Body of pancreas (tissue), 4 donors: ENCODE results near the gene TAAR1. TPM values are rescaled to one million over a fixed set of nuclear protein-coding genes. Genes with fewer than 3 reads are reported as not detected.
"Not testable (repeated sequence)": the region's sequence is repeated elsewhere in the genome, so short reads cannot be mapped to it uniquely, and the experiment has no call there.

ENCODE experiments used
- ATAC-seq: fragments of 150-250 bp; one replicate; pipeline ENCODE4 v1.9.1; 2016
- DNase-seq, 4 donors: peaks; one replicate each; pipeline ENCODE4 v3.0.0-alpha.2; 2019
- H3K27ac ChIP-seq, 4 donors: fragments of 200-600 bp; sonication (generic); 1 replicate in 3 of 4; 2 replicates in 1 of 4; pipeline versions ENCODE4 v1.5.1 to v1.6.1; 2016 to 2019; ENCODE audit warnings: mild to moderate bottlenecking in 1 of 4, mixed read lengths in 1 of 4, moderate library complexity in 1 of 4
- H3K27me3 ChIP-seq, 2 donors: fragments of 200-600 bp; sonication (generic); one replicate each; pipeline ENCODE4 v1.6.0; 2016; ENCODE audit warnings: mild to moderate bottlenecking in 1 of 2
- H3K36me3 ChIP-seq, 2 donors: fragments of 200-600 bp; sonication (generic); replicated peaks in 1 of 2; 2 replicates each; pipeline ENCODE4 v1.5.1; 2016; ENCODE audit warnings: low read depth in 2 of 2; ENCODE audit not compliant: insufficient read depth in 1 of 2
- H3K4me1 ChIP-seq: fragments of 200-600 bp; sonication (generic); one replicate; pipeline ENCODE4 v1.6.0; 2016
- H3K4me3 ChIP-seq, 2 donors: fragments of 200-600 bp; sonication (generic); 1 replicate in 1 of 2; 2 replicates in 1 of 2; pipeline ENCODE4 v1.5.1; 2016 to 2019
- H3K9me3 ChIP-seq, 3 donors: fragments of 200-600 bp; sonication (generic); 1 replicate in 2 of 3; 2 replicates in 1 of 3; pipeline ENCODE4 v1.5.1; 2016
- CTCF ChIP-seq, 7 experiments: fragments of 450-650 bp in 4 of 7; fragments of 200-600 bp in 3 of 7; sonication (generic) in 3 of 7; IDR thresholded peaks; one replicate each; pipeline ENCODE4 v1.5.1; 2016 to 2019; ENCODE audit warnings: antibody characterized with exemption in 7 of 7
- POLR2A ChIP-seq, 3 donors: fragments of 450-650 bp; IDR thresholded peaks; one replicate each; pipeline ENCODE4 v1.6.1; 2016; ENCODE audit warnings: antibody characterized with exemption in 3 of 3, mild to moderate bottlenecking in 2 of 3
- WGBS, 2 donors: methylation state at CpG; one replicate each; pipeline ENCODE4 v1.1.5; 2017; 5-methylcytosine and 5-hydroxymethylcytosine counted together
- intact Hi-C: fragments of 100-400 bp; cut with DNase I; formaldehyde crosslinking; loops from one replicate; pipeline ENCODE4 v1.15.1; 2023
- total RNA-seq, 2 donors: library from RNA; depleted of rRNA; stranded (reverse); fragments of >200 nt; gene quantifications; one replicate each; pipeline ENCODE4 v1.1.0, GENCODE V29; 2016

The TAAR1 gene
- not detected for total RNA-seq

- no peaks in the 10 kb centered on the region for H3K36me3 ChIP-seq
- no peaks in the 10 kb centered on the region for H3K4me1 ChIP-seq
- no peaks in the 10 kb centered on the region for H3K27me3 ChIP-seq
- no peak within 1 kb of the TSS for H3K27ac ChIP-seq
- WGBS, 2 donors = 49 to 61% methylated on average over 3 of the region's 3 CpGs
- no peaks in the 10 kb centered on the region for H3K9me3 ChIP-seq
- no peak for DNase-seq
- TF ChIP-seq CTCF (IDR thresholded peaks at IDR 0.05) (no peak), POLR2A (IDR thresholded peaks at IDR 0.05) (no peak)
- ATAC-seq = no peak
- intact Hi-C loops = no loop called here
- H3K4me3 ChIP-seq = no peak within 1 kb of the TSS
Observed at GRCh38 chr6:132659082-132659481, at the start of gene TAAR1. Gene TAAR1, minus strand, starts transcription at chr6:132659182. Its CDS starts 13,179 bp downstream, at chr6:132646003.

- DNase-seq = no peak
Observed at GRCh38 chr6:132708771-132709170, 49.8 kb upstream of the TAAR1 start.

GRCh38 chr6:132708002-132708401 lies 49.0 kb upstream of the TAAR1 start:
- Histone ChIP-seq H3K4me3 (no peak overlapping the region), H3K27ac (no peak overlapping the region), H3K36me3 (no peaks in the 10 kb centered on the region), H3K4me1 (no peaks in the 10 kb centered on the region), H3K27me3 (no peaks in the 10 kb centered on the region), H3K9me3 (no peaks in the 10 kb centered on the region)
- ATAC-seq = no peak
- no peak for DNase-seq
- TF ChIP-seq POLR2A (IDR thresholded peaks at IDR 0.05) = no peak
- no peak for TF ChIP-seq CTCF (IDR thresholded peaks at IDR 0.05)
- intact Hi-C loops = no loop called here

More at GRCh38 chr6:132708771-132709170, 49.8 kb upstream of the TAAR1 start:
- Histone ChIP-seq H3K36me3 (no peaks in the 10 kb centered on the region), H3K9me3 (no peaks in the 10 kb centered on the region), H3K4me3 (no peak overlapping the region), H3K27me3 (no peaks in the 10 kb centered on the region), H3K27ac (no peak overlapping the region), H3K4me1 (no peaks in the 10 kb centered on the region)
- intact Hi-C loops = no loop called here
- WGBS, 2 donors = 86 to 88% methylated on average over 3 of the region's 3 CpGs
- TF ChIP-seq CTCF (IDR thresholded peaks at IDR 0.05) (no peak), POLR2A (IDR thresholded peaks at IDR 0.05) (no peak)
- ATAC-seq = no peak

GRCh38 chr6:132706756-132707155 lies 47.8 kb upstream of the TAAR1 start:
- ATAC-seq, H3K27ac ChIP-seq, H3K4me1 ChIP-seq, DNase-seq, H3K4me3 ChIP-seq, H3K9me3 ChIP-seq, H3K36me3 ChIP-seq, H3K27me3 ChIP-seq, intact Hi-C loops: not testable (repeated sequence)
- 68 to 78% methylated on average over 4 of the region's 4 CpGs for WGBS, 2 donors

DNA sequence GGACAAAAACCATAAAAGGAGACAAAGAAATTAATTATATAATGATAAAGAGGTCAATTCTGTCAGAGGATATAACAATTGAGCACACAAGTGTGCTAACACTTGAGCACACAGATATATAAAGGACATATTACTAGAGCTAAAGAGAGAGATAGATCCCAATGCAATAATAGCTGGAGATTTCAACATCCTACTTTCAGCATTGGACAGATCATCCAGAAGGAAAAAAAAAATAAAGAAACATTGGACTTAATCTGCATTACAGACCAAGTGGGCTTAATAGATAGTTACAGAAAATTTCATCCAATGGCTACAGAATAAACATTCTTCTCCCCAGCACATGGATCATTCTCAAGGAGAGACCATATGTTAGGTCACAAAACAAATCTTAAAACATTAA lies 45.0 kb upstream of the TAAR1 start:
- H3K27ac ChIP-seq = no peak overlapping the region
- TF ChIP-seq POLR2A (IDR thresholded peaks at IDR 0.05) (no peak), CTCF (IDR thresholded peaks at IDR 0.05) (no peak)
- intact Hi-C loops = no loop called here
- H3K4me3 ChIP-seq = no peak overlapping the region
- DNase-seq (no peak), ATAC-seq (no peak)
- H3K4me1 ChIP-seq = no peaks in the 10 kb centered on the region
- no peaks in the 10 kb centered on the region for H3K9me3 ChIP-seq
- H3K36me3 ChIP-seq = no peaks in the 10 kb centered on the region
- H3K27me3 ChIP-seq = no peaks in the 10 kb centered on the region
